MM.1S (cell line): ENCODE data around the gene GSS.

Experiments
- DNase-seq: peaks from one replicate; pipeline ENCODE4 v3.0.0-alpha.2; 2015
- H2AFZ ChIP-seq: fragments of 300-600 bp; sonication (generic); 2 replicates; pipeline ENCODE4 v1.6.0; 2016; ENCODE audit warnings: antibody characterized with exemption, low read length
- H3F3A ChIP-seq: fragments of 300-600 bp; sonication (generic); 2 replicates; pipeline ENCODE4 v1.6.1; 2016; ENCODE audit warnings: mild to moderate bottlenecking, antibody characterized with exemption, low read length, moderate library complexity, mixed read lengths; ENCODE audit not compliant: insufficient read depth
- H3K27ac ChIP-seq: fragments of 300-600 bp; sonication (generic); 2 replicates; pipeline ENCODE4 v1.5.1; 2016; ENCODE audit warnings: mild to moderate bottlenecking, low read length
- H3K27me3 ChIP-seq: fragments of 300-600 bp; sonication (generic); replicated peaks from 2 replicates; pipeline ENCODE4 v1.6.0; 2016; ENCODE audit warnings: low read length; ENCODE audit not compliant: insufficient read depth
- H3K36me3 ChIP-seq: fragments of 300-600 bp; sonication (generic); replicated peaks from 2 replicates; pipeline ENCODE4 v1.6.1; 2016; ENCODE audit warnings: mild to moderate bottlenecking, low read length, mixed read lengths; ENCODE audit not compliant: insufficient read depth
- H3K4me1 ChIP-seq: fragments of 300-600 bp; sonication (generic); 2 replicates; pipeline ENCODE4 v1.6.1; 2016; ENCODE audit warnings: low read length, mixed read lengths
- H3K4me2 ChIP-seq: fragments of 300-600 bp; sonication (generic); 2 replicates; pipeline ENCODE4 v1.6.0; 2016; ENCODE audit warnings: low read depth, low read length
- H3K4me3 ChIP-seq: fragments of 300-600 bp; sonication (generic); 2 replicates; pipeline ENCODE4 v1.5.1; 2016; ENCODE audit warnings: low read length, mixed read lengths
- H3K79me2 ChIP-seq: fragments of 300-600 bp; sonication (generic); 2 replicates; pipeline ENCODE4 v1.6.1; 2016; ENCODE audit warnings: mixed run types, low read length, mixed read lengths
- H3K9ac ChIP-seq: fragments of 300-600 bp; sonication (generic); 2 replicates; pipeline ENCODE4 v1.6.1; 2016; ENCODE audit warnings: low read length, mixed read lengths
- H3K9me2 ChIP-seq: fragments of 300-600 bp; sonication (generic); replicated peaks from 2 replicates; pipeline ENCODE4 v1.6.1; 2016; ENCODE audit warnings: mild to moderate bottlenecking, low read length, mixed read lengths; ENCODE audit not compliant: insufficient read depth
- H3K9me3 ChIP-seq: fragments of 300-600 bp; sonication (generic); replicated peaks from 2 replicates; pipeline ENCODE4 v1.6.1; 2016; ENCODE audit warnings: mild to moderate bottlenecking, low read length, mixed read lengths; ENCODE audit not compliant: insufficient read depth
- H4K20me1 ChIP-seq: fragments of 300-600 bp; sonication (generic); 2 replicates; pipeline ENCODE4 v1.6.1; 2016; ENCODE audit warnings: mild to moderate bottlenecking, low read length, moderate library complexity, mixed read lengths; ENCODE audit not compliant: insufficient read depth
- CTCF ChIP-seq: fragments of 300-600 bp; sonication (generic); IDR thresholded peaks from 2 replicates; pipeline ENCODE4 v1.5.1; 2016; ENCODE audit warnings: antibody characterized with exemption, low read length, mixed read lengths
- EZH2 ChIP-seq: fragments of 300-600 bp; sonication (generic); optimal IDR thresholded peaks from 2 replicates; pipeline ENCODE3; 2017; ENCODE audit warnings: low read depth, mild to moderate bottlenecking, antibody characterized with exemption, low read length, mixed read lengths
- EZH2phosphoT487 ChIP-seq: fragments of 300-600 bp; sonication (generic); IDR thresholded peaks from 2 replicates; pipeline ENCODE4 v1.6.1; 2018; ENCODE audit warnings: antibody characterized with exemption, low read length

The GSS gene

GRCh38 chr20:34927736-34928135 is 27.9 kb downstream of the GSS start:
- Histone ChIP-seq H3K79me2 (no peaks in the 10 kb centered on the region), H3K9me2 (no peaks in the 10 kb centered on the region), H3K4me3 (no peak overlapping the region), H3K4me2 (no peak overlapping the region), H3K27me3 (no peaks in the 10 kb centered on the region), H3K4me1 (0 out of 2 replicates have a peak, but pooled peaks cover 7% of the 10 kb centered on the region), H3K36me3 (no peaks in the 10 kb centered on the region), H3K27ac (no peak overlapping the region), H3K9me3 (no peaks in the 10 kb centered on the region), H4K20me1 (no peaks in the 10 kb centered on the region), H2AFZ (no peak overlapping the region), H3F3A (no peaks in the 10 kb centered on the region), H3K9ac (no peak overlapping the region)
- TF ChIP-seq EZH2 (no peak), CTCF (no peak), EZH2phosphoT487 (no peak)
- DNase-seq, result no peak

- TF ChIP-seq EZH2 (no peak), CTCF (no peak), EZH2phosphoT487 (no peak)
- Histone ChIP-seq H3K4me2 (no peak overlapping the region), H3K4me1 (0 out of 2 replicates have a peak, but pooled peaks cover 7% of the 10 kb centered on the region), H3K36me3 (no peaks in the 10 kb centered on the region), H3K27me3 (no peaks in the 10 kb centered on the region), H3K9ac (no peak overlapping the region), H3F3A (no peaks in the 10 kb centered on the region), H3K9me2 (no peaks in the 10 kb centered on the region), H4K20me1 (no peaks in the 10 kb centered on the region), H3K9me3 (no peaks in the 10 kb centered on the region), H3K79me2 (no peaks in the 10 kb centered on the region), H3K27ac (no peak overlapping the region), H3K4me3 (no peak overlapping the region), H2AFZ (no peak overlapping the region)
- no peak for DNase-seq
Measured at GRCh38 chr20:34926581-34926980, 29.0 kb downstream of the GSS start.

GRCh38 chr20:34925981-34926380 is 29.6 kb downstream of the GSS start:
- TF ChIP-seq EZH2phosphoT487 (no peak), EZH2 (no peak)
- Histone ChIP-seq H3K27ac (no peak overlapping the region), H3K9ac (no peak overlapping the region), H2AFZ (no peak overlapping the region), H3F3A (no peaks in the 10 kb centered on the region), H3K4me3 (no peak overlapping the region), H4K20me1 (no peaks in the 10 kb centered on the region), H3K4me1 (0 out of 2 replicates have a peak, but pooled peaks cover 7% of the 10 kb centered on the region), H3K27me3 (no peaks in the 10 kb centered on the region), H3K36me3 (no peaks in the 10 kb centered on the region), H3K9me3 (no peaks in the 10 kb centered on the region), H3K4me2 (no peak overlapping the region), H3K79me2 (no peaks in the 10 kb centered on the region), H3K9me2 (no peaks in the 10 kb centered on the region)
- DNase-seq, result no peak

- Histone ChIP-seq H3F3A (no peaks in the 10 kb centered on the region), H3K9me2 (no peaks in the 10 kb centered on the region), H3K4me1 (0 out of 2 replicates have a peak, but pooled peaks cover 7% of the 10 kb centered on the region), H3K27me3 (no peaks in the 10 kb centered on the region), H3K79me2 (no peaks in the 10 kb centered on the region), H3K36me3 (no peaks in the 10 kb centered on the region), H3K4me2 (no peak overlapping the region), H2AFZ (no peak overlapping the region), H3K27ac (no peak overlapping the region), H3K9me3 (no peaks in the 10 kb centered on the region), H3K9ac (no peak overlapping the region), H4K20me1 (no peaks in the 10 kb centered on the region), H3K4me3 (no peak overlapping the region)
- DNase-seq, result no peak
- TF ChIP-seq EZH2phosphoT487, result no peak
- TF ChIP-seq CTCF, result no peak
Measured at GRCh38 chr20:34925341-34925740, 30.3 kb downstream of the GSS start.
